ENCODE results near the gene VSTM1. TPM values are rescaled to one million over a fixed set of nuclear protein-coding genes. Genes with fewer than 3 reads are reported as not detected.

VSTM1 gene
- total RNA-seq, 4 donors from 2014 or later, result not detected

DNA sequence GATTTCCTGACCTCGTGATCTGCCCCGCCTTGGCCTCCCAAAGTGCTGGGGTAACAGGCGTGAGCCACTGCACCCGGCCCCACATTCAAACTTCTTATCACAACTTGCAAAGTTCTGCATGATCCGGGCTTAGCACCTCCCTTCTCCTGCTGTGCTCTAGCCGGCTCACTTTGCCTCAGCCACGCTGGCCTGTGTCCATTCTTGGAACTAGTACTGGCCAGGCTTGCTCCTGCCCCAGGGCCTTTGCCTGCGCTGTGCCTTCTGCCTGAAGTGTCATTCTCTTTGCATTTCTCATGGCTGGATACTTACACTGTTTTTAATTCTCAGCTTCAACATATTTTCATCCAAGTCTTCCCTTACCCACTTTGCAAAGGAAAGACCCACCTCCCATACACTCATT is 42.3 kb downstream of the VSTM1 start:
- intact Hi-C loops (cut with DNase I; ENCODE audit: low total_unique reads), result no loop called here
- no peaks in the 10 kb centered on the region for H3K27me3 ChIP-seq
- H3K4me3 ChIP-seq, result no peak overlapping the region
- no peak for DNase-seq
- H3K9me3 ChIP-seq, result no peaks in the 10 kb centered on the region
- no peaks in the 10 kb centered on the region for H3K4me1 ChIP-seq
- TF ChIP-seq POLR2A (IDR thresholded peaks at IDR 0.05), result no peak
- TF ChIP-seq, protein P1, sequence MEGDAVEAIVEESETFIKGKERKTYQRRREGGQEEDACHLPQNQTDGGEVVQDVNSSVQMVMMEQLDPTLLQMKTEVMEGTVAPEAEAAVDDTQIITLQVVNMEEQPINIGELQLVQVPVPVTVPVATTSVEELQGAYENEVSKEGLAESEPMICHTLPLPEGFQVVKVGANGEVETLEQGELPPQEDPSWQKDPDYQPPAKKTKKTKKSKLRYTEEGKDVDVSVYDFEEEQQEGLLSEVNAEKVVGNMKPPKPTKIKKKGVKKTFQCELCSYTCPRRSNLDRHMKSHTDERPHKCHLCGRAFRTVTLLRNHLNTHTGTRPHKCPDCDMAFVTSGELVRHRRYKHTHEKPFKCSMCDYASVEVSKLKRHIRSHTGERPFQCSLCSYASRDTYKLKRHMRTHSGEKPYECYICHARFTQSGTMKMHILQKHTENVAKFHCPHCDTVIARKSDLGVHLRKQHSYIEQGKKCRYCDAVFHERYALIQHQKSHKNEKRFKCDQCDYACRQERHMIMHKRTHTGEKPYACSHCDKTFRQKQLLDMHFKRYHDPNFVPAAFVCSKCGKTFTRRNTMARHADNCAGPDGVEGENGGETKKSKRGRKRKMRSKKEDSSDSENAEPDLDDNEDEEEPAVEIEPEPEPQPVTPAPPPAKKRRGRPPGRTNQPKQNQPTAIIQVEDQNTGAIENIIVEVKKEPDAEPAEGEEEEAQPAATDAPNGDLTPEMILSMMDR (IDR thresholded peaks at IDR 0.05), result no peak
- H3K36me3 ChIP-seq, result no peaks in the 10 kb centered on the region
- no peak overlapping the region for H3K27ac ChIP-seq

DNA sequence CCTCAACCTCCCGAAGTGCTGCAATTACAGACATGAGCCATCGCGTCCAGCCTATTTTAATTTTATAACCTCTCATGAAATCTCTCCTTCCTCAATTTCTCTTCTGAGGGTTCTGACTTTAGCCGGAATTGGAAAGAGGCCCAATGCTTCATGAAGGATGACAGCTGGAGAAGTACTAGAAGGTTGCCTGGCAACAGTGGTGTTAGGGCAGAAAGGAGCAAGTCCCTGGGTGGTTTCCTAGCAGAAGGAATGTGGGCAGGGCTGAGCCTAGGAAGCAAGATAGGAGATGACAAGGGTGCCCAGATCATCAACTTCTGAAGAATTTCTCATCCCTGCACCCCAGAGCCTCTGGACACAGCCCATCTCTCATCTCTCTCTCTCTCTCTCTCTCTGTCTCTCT is 46.4 kb downstream of the VSTM1 start:
- DNase-seq, result no peak
- Histone ChIP-seq H3K27ac (no peak overlapping the region), H3K36me3 (no peaks in the 10 kb centered on the region), H3K4me3 (no peak overlapping the region), H3K9me3 (no peaks in the 10 kb centered on the region), H3K4me1 (no peaks in the 10 kb centered on the region), H3K27me3 (no peaks in the 10 kb centered on the region)
- intact Hi-C loops (cut with DNase I; ENCODE audit: low total_unique reads), result no loop called here
- TF ChIP-seq POLR2A (IDR thresholded peaks at IDR 0.05), result no peak
- TF ChIP-seq, protein P1 (IDR thresholded peaks at IDR 0.05), result no peak

DNA sequence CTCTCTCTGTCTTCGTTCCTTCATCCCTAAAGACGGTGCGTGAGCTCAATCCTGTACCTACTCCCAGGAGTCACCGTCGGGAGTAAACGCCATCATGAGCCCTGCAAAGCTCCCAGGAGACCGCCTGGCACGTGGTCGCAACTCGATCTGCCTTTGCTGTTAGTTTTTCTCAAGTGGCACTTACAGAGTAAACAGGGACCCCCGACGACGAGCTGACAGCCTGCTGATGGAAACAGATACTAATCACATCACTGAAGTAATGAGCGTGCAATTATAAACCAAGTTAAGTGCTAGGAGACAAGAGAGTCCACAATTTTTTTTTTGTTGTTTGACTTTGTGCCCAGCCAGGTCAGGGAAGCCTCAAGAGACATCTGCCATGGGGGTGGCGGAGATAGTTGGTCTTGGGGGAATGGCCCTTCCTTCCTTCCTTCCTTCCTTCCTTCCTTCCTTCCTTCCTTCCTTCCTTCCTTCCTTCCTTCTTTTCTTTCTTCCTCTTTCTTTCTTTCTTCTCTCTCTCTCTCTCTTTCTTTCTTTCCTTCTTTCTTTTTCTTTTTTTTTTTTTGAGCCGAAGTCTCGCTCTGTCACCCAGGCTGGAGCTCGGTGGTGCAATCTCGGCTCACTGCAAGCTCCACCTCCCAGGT is 48.7 kb downstream of the VSTM1 start:
- Histone ChIP-seq H3K27me3 (no peaks in the 10 kb centered on the region), H3K36me3 (no peaks in the 10 kb centered on the region), H3K4me3 (no peak overlapping the region), H3K4me1 (no peaks in the 10 kb centered on the region), H3K27ac (no peak overlapping the region), H3K9me3 (no peaks in the 10 kb centered on the region)
- TF ChIP-seq, protein P1 (IDR thresholded peaks at IDR 0.05), result no peak
- no peak for TF ChIP-seq POLR2A (IDR thresholded peaks at IDR 0.05)
- no peak for DNase-seq
- intact Hi-C loops (cut with DNase I; ENCODE audit: low total_unique reads), result no loop called here

DNA sequence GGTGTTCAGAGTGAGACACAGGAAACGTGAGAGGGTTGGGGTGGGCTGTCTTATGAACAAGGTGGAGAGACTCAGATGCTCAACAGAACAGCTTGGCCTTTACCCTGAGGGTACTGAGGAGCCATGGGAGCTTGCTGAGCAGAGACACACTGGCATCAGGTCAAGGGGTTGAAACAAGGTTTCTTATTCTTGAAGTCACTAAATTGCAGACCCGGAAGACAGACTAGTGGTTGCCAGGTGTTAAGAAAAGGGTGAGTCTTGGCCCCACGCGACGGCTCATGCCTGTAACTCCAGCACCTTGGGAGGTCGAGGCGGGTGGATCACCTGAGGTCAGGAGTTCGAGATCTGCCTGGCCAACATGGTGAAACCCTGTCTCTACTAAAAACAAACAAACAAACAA is 49.8 kb downstream of the VSTM1 start:
- TF ChIP-seq, protein P1 (IDR thresholded peaks at IDR 0.05), result no peak
- TF ChIP-seq POLR2A (IDR thresholded peaks at IDR 0.05), result no peak
- Histone ChIP-seq H3K36me3 (no peaks in the 10 kb centered on the region), H3K9me3 (no peaks in the 10 kb centered on the region), H3K4me3 (no peak overlapping the region), H3K4me1 (no peaks in the 10 kb centered on the region), H3K27me3 (no peaks in the 10 kb centered on the region), H3K27ac (no peak overlapping the region)
- no peak for DNase-seq
- intact Hi-C loops (cut with DNase I; ENCODE audit: low total_unique reads), result no loop called here

DNA sequence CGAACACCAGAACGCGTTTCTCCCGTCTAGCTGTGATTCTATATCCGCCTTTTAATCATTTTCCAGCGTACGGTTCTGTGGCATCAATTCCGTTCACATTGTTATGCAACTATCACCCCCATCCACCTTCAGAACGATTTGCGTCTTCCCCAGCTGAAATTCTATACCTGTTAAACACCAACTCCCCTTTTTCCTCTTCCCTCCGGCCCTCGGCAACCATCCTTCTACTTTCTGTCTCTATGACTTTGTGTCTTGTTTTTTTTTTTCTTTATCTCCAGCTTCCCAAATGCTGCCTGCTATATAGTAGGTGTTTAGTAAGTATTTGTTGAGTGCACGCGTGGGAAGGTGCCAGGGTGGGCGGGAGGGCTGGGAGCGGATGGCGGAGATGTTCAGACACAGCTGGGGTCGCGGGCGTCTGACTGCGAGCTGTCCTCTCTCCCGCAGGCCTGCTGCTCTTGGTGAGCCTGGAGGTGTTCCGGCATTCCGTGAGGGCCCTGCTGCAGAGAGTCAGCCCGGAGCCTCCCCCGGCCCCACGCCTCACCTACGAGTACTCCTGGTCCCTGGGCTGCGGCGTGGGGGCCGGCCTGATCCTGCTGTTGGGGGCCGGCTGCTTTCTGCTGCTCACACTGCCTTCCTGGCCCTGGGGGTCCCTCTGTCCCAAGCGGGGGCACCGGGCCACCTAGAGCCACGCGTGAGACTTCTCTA is 52.0 kb downstream of the VSTM1 start:
- no peak overlapping the region for H3K27ac ChIP-seq
- TF ChIP-seq POLR2A (IDR thresholded peaks at IDR 0.05), result no peak
- TF ChIP-seq, protein P1 (IDR thresholded peaks at IDR 0.05), result no peak
- no peaks in the 10 kb centered on the region for H3K4me1 ChIP-seq
- H3K27me3 ChIP-seq, result no peaks in the 10 kb centered on the region
- DNase-seq, result no peak
- H3K9me3 ChIP-seq, result no peaks in the 10 kb centered on the region
- H3K4me3 ChIP-seq, result no peak overlapping the region
- no peaks in the 10 kb centered on the region for H3K36me3 ChIP-seq
- intact Hi-C loops (cut with DNase I; ENCODE audit: low total_unique reads), result no loop called here

Data from uterus (tissue), 4 donors.